Choroid plexus epithelial cell (primary cell): ENCODE measurements around the gene RHEBL1.

Source experiments
- DNase-seq: peaks from one replicate; pipeline ENCODE4 v3.0.0-alpha.2; 2010; ENCODE audit warnings: low read depth
- H3K4me3 ChIP-seq: 2 replicates; pipeline ENCODE4 v1.5.1; 2011; ENCODE audit warnings: low read depth, mild to moderate bottlenecking, control low read depth, low read length, moderate library complexity
- TF ChIP-seq, protein P1 (sequence below): conservative IDR thresholded peaks from 2 replicates; pipeline ENCODE4 v1.5.1; 2011; ENCODE audit warnings: low read depth, mild to moderate bottlenecking, control low read depth, inconsistent platforms, low read length, moderate library complexity

The RHEBL1 gene

DNA sequence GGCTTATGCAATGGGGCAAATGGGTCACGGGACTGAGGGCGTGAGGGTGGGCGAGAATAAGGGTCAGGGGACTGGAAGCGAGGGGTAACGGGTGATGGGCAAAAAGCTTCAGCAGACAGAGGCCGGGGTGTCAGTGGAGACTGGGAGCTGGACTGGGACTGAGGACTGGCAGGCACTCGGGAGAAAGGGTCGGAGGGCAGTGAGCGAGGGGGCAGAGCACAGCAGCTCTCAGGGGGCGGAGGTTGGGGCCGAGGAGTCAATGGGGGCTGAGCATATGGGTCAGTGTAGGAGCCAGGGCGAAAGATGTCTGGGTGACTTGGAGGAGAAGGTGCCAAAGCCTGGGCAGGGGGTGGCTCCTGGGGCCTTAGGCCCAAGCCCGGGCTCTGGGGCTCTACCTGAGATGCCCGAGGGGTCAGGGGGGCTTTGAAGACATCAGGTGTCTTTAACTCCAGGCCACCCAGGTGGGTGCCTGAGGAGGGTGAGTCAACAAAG is 29.4 kb downstream of the RHEBL1 start:
- no peak for DNase-seq
- TF ChIP-seq, protein P1, sequence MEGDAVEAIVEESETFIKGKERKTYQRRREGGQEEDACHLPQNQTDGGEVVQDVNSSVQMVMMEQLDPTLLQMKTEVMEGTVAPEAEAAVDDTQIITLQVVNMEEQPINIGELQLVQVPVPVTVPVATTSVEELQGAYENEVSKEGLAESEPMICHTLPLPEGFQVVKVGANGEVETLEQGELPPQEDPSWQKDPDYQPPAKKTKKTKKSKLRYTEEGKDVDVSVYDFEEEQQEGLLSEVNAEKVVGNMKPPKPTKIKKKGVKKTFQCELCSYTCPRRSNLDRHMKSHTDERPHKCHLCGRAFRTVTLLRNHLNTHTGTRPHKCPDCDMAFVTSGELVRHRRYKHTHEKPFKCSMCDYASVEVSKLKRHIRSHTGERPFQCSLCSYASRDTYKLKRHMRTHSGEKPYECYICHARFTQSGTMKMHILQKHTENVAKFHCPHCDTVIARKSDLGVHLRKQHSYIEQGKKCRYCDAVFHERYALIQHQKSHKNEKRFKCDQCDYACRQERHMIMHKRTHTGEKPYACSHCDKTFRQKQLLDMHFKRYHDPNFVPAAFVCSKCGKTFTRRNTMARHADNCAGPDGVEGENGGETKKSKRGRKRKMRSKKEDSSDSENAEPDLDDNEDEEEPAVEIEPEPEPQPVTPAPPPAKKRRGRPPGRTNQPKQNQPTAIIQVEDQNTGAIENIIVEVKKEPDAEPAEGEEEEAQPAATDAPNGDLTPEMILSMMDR = no peak
- H3K4me3 ChIP-seq = no peak overlapping the region

GRCh38 chr12:49039421-49040363 is 30.1 kb downstream of the RHEBL1 start:
- TF ChIP-seq, protein P1 = no peak

DNA sequence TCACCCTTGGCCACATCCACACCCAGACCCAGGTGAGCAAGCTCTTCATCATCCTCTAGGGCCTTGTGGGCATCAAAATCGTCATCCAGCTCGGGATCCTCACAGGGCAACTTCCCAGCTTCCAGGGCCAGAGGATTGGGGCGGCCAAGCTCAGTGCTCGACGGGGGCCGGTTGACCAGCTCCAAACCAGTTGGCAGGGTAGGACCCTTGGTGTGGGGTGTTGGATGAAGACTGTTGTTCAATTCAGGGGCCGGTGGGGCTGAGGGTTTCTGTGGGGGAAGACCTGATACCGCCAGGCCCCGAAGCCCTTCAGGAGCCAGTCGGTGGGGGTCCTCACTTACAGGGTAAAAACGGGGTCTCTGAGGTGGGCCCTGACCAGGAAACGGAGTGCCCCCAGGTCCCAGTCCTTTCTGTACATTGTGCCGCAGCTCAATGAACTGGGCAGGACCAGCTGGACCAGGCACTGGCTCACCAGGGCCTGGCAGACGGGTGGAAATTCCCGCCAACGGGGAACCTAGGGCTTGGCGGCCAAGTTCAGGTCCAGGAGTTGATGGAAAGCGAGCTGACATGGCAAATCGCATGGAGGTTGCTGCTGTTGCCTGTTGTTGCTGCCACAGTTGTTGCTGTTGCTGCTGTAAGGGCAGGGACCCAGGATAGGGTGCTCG is 31.4 kb downstream of the RHEBL1 start:
- TF ChIP-seq, protein P1 = no peak
- H3K4me3 ChIP-seq = no peak overlapping the region
- DNase-seq = no peak

More at GRCh38 chr12:49039421-49040363, 30.1 kb downstream of the RHEBL1 start:
- no peak for DNase-seq
- H3K4me3 ChIP-seq = no peak overlapping the region

DNA sequence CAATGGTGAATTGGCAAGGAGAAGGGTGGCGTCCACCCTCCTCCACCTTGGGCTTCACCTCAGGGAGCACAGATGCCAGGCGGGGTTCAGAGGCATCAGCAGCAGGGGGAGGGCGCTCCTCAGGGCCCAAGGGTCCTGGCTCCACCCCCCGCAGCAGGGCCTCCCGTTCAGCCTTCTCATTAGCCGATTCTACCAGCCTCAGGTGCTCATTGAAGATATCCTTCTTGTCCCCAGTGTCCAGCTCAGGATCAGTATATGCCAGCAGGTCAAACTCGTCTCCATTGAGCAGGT is 31.9 kb downstream of the RHEBL1 start:
- no peak overlapping the region for H3K4me3 ChIP-seq
- TF ChIP-seq, protein P1 = no peak
- no peak for DNase-seq

GRCh38 chr12:49037111-49037946 is 32.5 kb downstream of the RHEBL1 start:
- TF ChIP-seq, protein P1 = no peak
- DNase-seq = no peak
- H3K4me3 ChIP-seq = no peak overlapping the region

DNA sequence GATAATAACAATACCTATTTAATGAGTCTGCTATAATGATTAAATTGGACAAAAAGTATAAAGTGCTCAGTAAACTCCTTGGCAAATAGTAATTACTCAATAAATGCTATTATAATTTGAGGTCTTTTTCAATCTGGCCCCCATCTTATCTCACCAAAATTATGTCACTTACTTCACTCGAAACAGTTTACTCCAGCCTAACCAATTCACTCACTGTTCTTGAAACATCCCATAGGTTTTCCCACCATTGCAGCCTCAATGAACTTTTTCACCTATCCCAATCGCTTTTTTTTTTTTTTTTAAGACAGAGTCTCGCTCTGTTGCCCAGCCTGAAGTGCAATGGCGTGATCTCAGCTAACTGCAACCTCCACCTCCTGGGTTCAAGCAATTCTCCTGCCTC is 33.8 kb downstream of the RHEBL1 start:
- no peak for DNase-seq
- TF ChIP-seq, protein P1 = no peak
- no peak overlapping the region for H3K4me3 ChIP-seq
